A172 (cell line): ENCODE data around the gene ZMYND19. TPM values are rescaled to one million over a fixed set of nuclear protein-coding genes. Genes with fewer than 3 reads are reported as not detected.
"Not testable (repeated sequence)": the region's sequence is repeated elsewhere in the genome, so short reads cannot be mapped to it uniquely, and the experiment has no call there.

Source experiments
- DNase-seq: peaks from one replicate; pipeline ENCODE4 v3.0.0-alpha.2; 2015; ENCODE audit warnings: low spot score
- total RNA-seq: library from RNA; depleted of rRNA; stranded (reverse); fragments of >200 nt; shearing (Covaris generic); gene quantifications from 2 replicates; pipeline ENCODE4 v1.2.3, GENCODE V29; 2014

The ZMYND19 gene
- total RNA-seq, 1 experiment from 2014 or later, result 68.8 TPM

- no peak for DNase-seq
These were observed 32.2 kb downstream of the ZMYND19 start for GRCh38 chr9:137558127-137558526.

- peak; percentile 51 for DNase-seq
These were observed 34.1 kb downstream of the ZMYND19 start for GRCh38 chr9:137556069-137556838.

GRCh38 chr9:137555179-137555578 is 35.1 kb downstream of the ZMYND19 start:
- no peak for DNase-seq

GRCh38 chr9:137554349-137554748 is 36.0 kb downstream of the ZMYND19 start:
- no peak for DNase-seq

GRCh38 chr9:137553654-137554053 is 36.7 kb downstream of the ZMYND19 start:
- not testable (repeated sequence) for DNase-seq

- peak; percentile 13 for DNase-seq
These were observed 38.1 kb downstream of the ZMYND19 start for GRCh38 chr9:137552022-137552768.

GRCh38 chr9:137551264-137552021 is 38.9 kb downstream of the ZMYND19 start, which contains the start of gene MRPL41:
TSS of gene MRPL41 (plus strand) at chr9:137551879. CDS start at chr9:137552082, 203 bp downstream.
- DNase-seq, result peak; percentile 75

- DNase-seq, result not testable (repeated sequence)
These were observed 39.4 kb downstream of the ZMYND19 start for GRCh38 chr9:137550958-137551263.

GRCh38 chr9:137550231-137550621 is 40.1 kb downstream of the ZMYND19 start, which contains the start of gene PNPLA7:
TSS of gene PNPLA7 (minus strand) at chr9:137550402. CDS start at chr9:137550197, 205 bp downstream.
- DNase-seq, result peak; percentile 74

- DNase-seq, result no peak
These were observed 42.4 kb downstream of the ZMYND19 start for GRCh38 chr9:137547687-137548543.

GRCh38 chr9:137545123-137545522 is 45.2 kb downstream of the ZMYND19 start:
- no peak for DNase-seq

GRCh38 chr9:137544176-137544760 is 46.0 kb downstream of the ZMYND19 start:
- DNase-seq, result no peak

GRCh38 chr9:137543237-137543963 is 46.9 kb downstream of the ZMYND19 start:
- no peak for DNase-seq

- DNase-seq, result no peak
These were observed 47.8 kb downstream of the ZMYND19 start for GRCh38 chr9:137542486-137542885.

GRCh38 chr9:137540536-137540935 is 49.8 kb downstream of the ZMYND19 start:
- DNase-seq, result no peak

GRCh38 chr9:137538058-137538457 is 52.3 kb downstream of the ZMYND19 start:
- DNase-seq, result no peak

GRCh38 chr9:137536594-137537131 is 53.6 kb downstream of the ZMYND19 start:
- not testable (repeated sequence) for DNase-seq

- no peak for DNase-seq
These were observed 55.2 kb downstream of the ZMYND19 start for GRCh38 chr9:137535120-137535428.

- peak; percentile 67 for DNase-seq
These were observed 55.8 kb downstream of the ZMYND19 start for GRCh38 chr9:137534256-137535119.
